ENCODE data around the gene NPLOC4.
"Not testable (repeated sequence)": the region's sequence is repeated elsewhere in the genome, so short reads cannot be mapped to it uniquely, and the experiment has no call there.

NPLOC4 gene

GRCh38 chr17:81635431-81635830 is 1.5 kb downstream of the NPLOC4 start:
- no peak for DNase-seq (ENCODE audit: low read depth in 2 of 2)

- no peak for DNase-seq (ENCODE audit: low read depth in 2 of 2)
These were observed 5.4 kb downstream of the NPLOC4 start for GRCh38 chr17:81631482-81631881.

- no peak for DNase-seq (ENCODE audit: low read depth in 2 of 2)
These were observed 6.6 kb downstream of the NPLOC4 start for GRCh38 chr17:81630274-81630673.

- DNase-seq (ENCODE audit: low read depth in 2 of 2), result no peak
These were observed 15.3 kb downstream of the NPLOC4 start for GRCh38 chr17:81621494-81622130.

- not testable (repeated sequence) for DNase-seq (ENCODE audit: low read depth in 2 of 2)
These were observed 18.6 kb downstream of the NPLOC4 start for GRCh38 chr17:81618307-81618706.

GRCh38 chr17:81616877-81617276 is 20.0 kb downstream of the NPLOC4 start:
- DNase-seq (ENCODE audit: low read depth in 2 of 2), result no peak

- DNase-seq (ENCODE audit: low read depth in 2 of 2), result no peak
These were observed 21.4 kb downstream of the NPLOC4 start for GRCh38 chr17:81615401-81615930.

- DNase-seq (ENCODE audit: low read depth in 2 of 2), result no peak
These were observed 24.5 kb downstream of the NPLOC4 start for GRCh38 chr17:81612172-81612970.

- DNase-seq (ENCODE audit: low read depth in 2 of 2), result no peak
These were observed 27.2 kb downstream of the NPLOC4 start for GRCh38 chr17:81609541-81610311.

- DNase-seq (ENCODE audit: low read depth in 2 of 2), result no peak
These were observed 28.3 kb downstream of the NPLOC4 start for GRCh38 chr17:81608605-81609004.

GRCh38 chr17:81608082-81608481 is 28.8 kb downstream of the NPLOC4 start:
- DNase-seq (ENCODE audit: low read depth in 2 of 2), result no peak

GRCh38 chr17:81607431-81607830 is 29.5 kb downstream of the NPLOC4 start:
- DNase-seq (ENCODE audit: low read depth in 2 of 2), result no peak

GRCh38 chr17:81603846-81604610 is 32.9 kb downstream of the NPLOC4 start:
- no peak for DNase-seq (ENCODE audit: low read depth in 2 of 2)

GRCh38 chr17:81601525-81602120 is 35.3 kb downstream of the NPLOC4 start:
- peak in 1 of 2 donors; percentile 22 for DNase-seq (ENCODE audit: low read depth in 2 of 2)

GRCh38 chr17:81599719-81600486 is 37.0 kb downstream of the NPLOC4 start:
- no peak for DNase-seq (ENCODE audit: low read depth in 2 of 2)

GRCh38 chr17:81593105-81593871 is 43.6 kb downstream of the NPLOC4 start:
- no peak for DNase-seq (ENCODE audit: low read depth in 2 of 2)

GRCh38 chr17:81591971-81592370 is 44.9 kb downstream of the NPLOC4 start:
- DNase-seq (ENCODE audit: low read depth in 2 of 2), result no peak

GRCh38 chr17:81590121-81590520 is 46.8 kb downstream of the NPLOC4 start:
- DNase-seq (ENCODE audit: low read depth in 2 of 2), result no peak

GRCh38 chr17:81589612-81590011 is 47.3 kb downstream of the NPLOC4 start:
- DNase-seq (ENCODE audit: low read depth in 2 of 2), result no peak

GRCh38 chr17:81586096-81586495 is 50.8 kb downstream of the NPLOC4 start:
- no peak for DNase-seq (ENCODE audit: low read depth in 2 of 2)
